Activated T-helper 17 cell treated with anti-CD3 and anti-CD28 coated beads, Interleukin-2, amount 50 U/mL, for 72 hours (primary cell): ENCODE results near the gene KLF6. TPM values are rescaled to one million over a fixed set of nuclear protein-coding genes. Genes with fewer than 3 reads are reported as not detected.

Source experiments
- ATAC-seq: fragments of 150-1000 bp; cut with Tn5 transposase; replicated peaks from 2 replicates; pipeline ENCODE4 v1.10.0; 2021; ENCODE audit warnings: mild to moderate bottlenecking, moderate library complexity
- H3K27ac Mint-ChIP-seq: one replicate; pipeline ENCODE4 v1.8.0; 2022; ENCODE audit warnings: mixed read lengths
- H3K27me3 Mint-ChIP-seq: one replicate; pipeline ENCODE4 v1.8.0; 2022; ENCODE audit warnings: mixed read lengths
- H3K36me3 Mint-ChIP-seq: one replicate; pipeline ENCODE4 v1.8.0; 2022; ENCODE audit warnings: low read depth, mild to moderate bottlenecking, mixed read lengths
- H3K4me1 Mint-ChIP-seq: one replicate; pipeline ENCODE4 v1.8.0; 2022; ENCODE audit warnings: mixed read lengths
- H3K4me3 Mint-ChIP-seq: one replicate; pipeline ENCODE4 v1.8.0; 2022; ENCODE audit warnings: mild to moderate bottlenecking, mixed read lengths
- H3K9me3 Mint-ChIP-seq: one replicate; pipeline ENCODE4 v1.8.0; 2022; ENCODE audit warnings: mixed read lengths
- total RNA-seq, 2 donors: library from RNA; stranded (reverse); gene quantifications; one replicate each; pipeline ENCODE4 v1.2.3, GENCODE V29; 2022

The KLF6 gene
- total RNA-seq, 2 donors from 2014 or later, result 163 to 201 TPM

DNA sequence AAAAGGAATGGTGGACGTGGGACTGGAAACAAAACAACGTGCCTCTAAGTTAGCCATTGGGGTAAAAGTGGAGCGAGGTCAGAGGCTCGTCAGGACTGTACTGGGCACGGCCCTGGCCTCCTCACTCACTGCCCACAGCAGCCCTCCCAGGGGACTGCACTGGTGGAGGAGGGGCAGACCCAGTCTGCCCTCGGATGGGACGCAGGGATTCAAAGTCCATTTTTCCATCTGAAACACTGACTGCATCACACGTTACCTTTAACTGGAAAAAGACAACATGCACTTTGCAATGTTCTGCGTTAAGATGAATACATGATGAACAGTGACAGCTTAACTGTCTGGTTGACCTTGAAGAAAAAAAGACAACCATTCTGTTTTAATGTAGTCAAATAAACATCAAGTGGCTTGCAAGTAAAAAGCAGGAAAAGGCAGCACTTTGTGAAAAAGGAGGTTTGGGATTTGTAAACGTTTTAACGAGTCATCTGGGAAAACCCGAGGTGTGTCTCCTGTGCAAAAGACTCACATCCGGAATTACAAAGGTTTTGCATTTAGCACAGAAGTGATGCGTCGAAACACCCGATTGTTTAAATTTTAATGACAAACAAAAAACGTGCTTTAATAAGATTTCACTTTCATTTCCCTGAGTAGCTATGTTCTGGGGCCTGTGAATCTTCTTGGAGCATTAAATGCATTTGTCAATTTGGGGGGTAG is 18.8 kb downstream of the KLF6 start:
- H3K27me3 Mint-ChIP-seq, result no peaks in the 10 kb centered on the region
- H3K36me3 Mint-ChIP-seq, result peaks cover 5% of the 10 kb centered on the region
- no peaks in the 10 kb centered on the region for H3K9me3 Mint-ChIP-seq
- H3K27ac Mint-ChIP-seq, result peak overlapping the region; percentile 82
- peaks cover 45% of the 10 kb centered on the region for H3K4me1 Mint-ChIP-seq
- H3K4me3 Mint-ChIP-seq, result peak overlapping the region; percentile 91
- ATAC-seq, result no peak

DNA sequence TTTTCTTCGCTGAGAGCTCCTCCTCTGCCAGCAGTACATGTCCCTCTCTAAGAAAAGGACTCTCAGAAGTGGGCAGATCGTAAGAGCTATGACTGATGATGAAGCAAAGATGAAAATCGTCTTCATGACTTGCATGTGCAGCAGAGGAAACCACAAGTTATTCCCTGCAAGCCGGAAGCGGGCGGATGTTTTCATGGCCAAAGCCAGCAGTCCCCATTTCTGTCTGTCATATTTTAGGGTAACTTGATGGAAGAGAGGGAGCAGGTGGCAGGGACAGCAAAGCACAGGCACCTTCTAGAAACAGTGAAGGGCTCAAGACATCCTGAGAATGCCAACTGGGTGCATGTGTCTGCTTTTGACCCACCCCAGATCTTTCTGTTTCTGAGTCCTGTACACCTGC is 19.9 kb downstream of the KLF6 start:
- peak; percentile 70 for ATAC-seq
- H3K27me3 Mint-ChIP-seq, result no peaks in the 10 kb centered on the region
- H3K27ac Mint-ChIP-seq, result peak overlapping the region; percentile 82

DNA sequence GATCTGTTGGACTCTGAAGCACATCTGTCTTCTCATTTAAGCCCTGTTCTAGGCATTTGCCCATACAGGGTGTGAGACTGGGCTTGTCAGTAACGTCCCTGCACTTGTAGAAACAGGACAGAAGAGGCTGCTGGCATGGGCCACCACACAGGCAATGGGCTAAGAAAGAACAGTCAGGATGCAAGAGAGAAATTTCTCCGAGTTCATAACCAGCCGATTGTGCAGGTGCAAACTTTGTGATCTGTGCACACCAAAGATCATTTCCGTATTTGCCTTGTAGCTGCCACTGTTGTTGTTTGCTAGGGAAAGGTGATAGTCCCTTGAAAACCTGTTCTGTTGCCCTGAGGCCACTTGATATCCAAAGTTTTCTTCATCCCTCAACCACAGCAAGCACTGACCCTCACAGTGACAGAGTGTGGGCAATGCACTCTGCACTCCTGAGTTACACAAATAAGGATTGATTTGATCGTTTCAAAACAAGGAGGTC is 20.3 kb downstream of the KLF6 start:
- no peak for ATAC-seq
- H3K27me3 Mint-ChIP-seq, result no peaks in the 10 kb centered on the region

More for the DNA sequence above, 19.9 kb downstream of the KLF6 start:
- Mint-ChIP-seq H3K4me1 (peaks cover 53% of the 10 kb centered on the region), H3K9me3 (peaks cover 3% of the 10 kb centered on the region), H3K4me3 (peak overlapping the region; percentile 91), H3K36me3 (peaks cover 5% of the 10 kb centered on the region)

DNA sequence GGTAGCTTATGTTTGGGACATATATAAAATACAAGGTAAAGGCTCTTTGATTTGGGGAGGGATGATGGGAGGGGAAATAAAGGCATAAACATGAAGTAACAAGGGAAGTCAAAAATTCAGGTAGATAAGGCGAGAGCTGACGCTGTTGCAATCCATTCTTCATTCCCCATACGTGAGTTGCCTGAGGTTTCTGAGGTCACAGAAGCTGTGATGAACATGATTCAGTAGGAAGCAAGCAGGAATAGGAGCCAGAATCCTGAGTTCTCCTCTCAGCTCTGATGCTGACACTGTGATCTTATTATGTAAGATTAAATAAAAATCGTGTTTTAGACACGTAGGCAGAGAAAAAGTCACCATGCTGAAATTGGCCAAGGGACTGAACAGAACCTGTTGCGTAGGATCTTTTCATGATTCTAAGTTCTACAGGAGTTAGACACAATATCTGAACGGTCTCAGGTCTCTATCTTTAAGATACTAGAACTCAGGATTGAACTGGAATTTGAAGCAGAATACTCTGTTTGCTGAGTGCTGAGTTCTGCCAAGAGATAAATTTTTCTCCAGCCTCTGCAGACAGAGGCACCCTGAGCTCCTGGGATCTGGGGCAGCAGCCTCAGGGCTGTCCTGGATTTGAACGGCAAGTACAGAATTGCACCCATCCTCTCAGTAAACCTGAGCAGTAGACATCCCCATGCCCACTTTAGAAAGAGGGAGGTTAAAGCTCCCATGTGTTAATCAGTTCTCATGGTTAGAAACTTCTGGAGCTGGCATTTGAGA is 21.0 kb downstream of the KLF6 start:
- no peak for ATAC-seq
- Mint-ChIP-seq H3K27ac (peak overlapping the region; percentile 82), H3K9me3 (peaks cover 3% of the 10 kb centered on the region), H3K4me3 (peak overlapping the region; percentile 91), H3K4me1 (peaks cover 53% of the 10 kb centered on the region), H3K36me3 (peaks cover 5% of the 10 kb centered on the region), H3K27me3 (no peaks in the 10 kb centered on the region)

More for the DNA sequence above, 20.3 kb downstream of the KLF6 start:
- Mint-ChIP-seq H3K27ac (peak overlapping the region; percentile 82), H3K4me1 (peaks cover 53% of the 10 kb centered on the region), H3K9me3 (peaks cover 3% of the 10 kb centered on the region), H3K4me3 (peak overlapping the region; percentile 91), H3K36me3 (peaks cover 5% of the 10 kb centered on the region)

DNA sequence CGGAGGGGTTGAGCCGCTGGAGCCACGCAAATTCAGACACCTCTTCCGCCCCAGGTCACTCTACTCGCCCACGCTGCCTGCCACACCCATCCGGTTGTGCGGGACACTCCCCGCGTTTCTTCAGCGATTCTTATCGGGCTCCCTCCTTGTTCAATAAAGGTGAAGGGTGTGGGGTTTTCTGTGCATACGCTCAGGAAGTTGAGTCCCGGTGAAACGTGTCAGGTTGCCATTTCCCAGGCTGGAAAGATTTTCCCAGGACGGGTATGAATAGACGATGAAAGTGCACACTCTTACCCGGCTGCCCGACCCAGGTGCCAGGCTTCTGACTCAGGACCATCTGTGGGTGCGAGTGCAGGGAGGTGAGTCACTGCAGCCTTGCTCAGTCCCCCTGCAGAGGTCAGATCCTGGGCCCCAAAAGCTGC is 22.0 kb downstream of the KLF6 start:
- Mint-ChIP-seq H3K9me3 (peaks cover 3% of the 10 kb centered on the region), H3K27me3 (no peaks in the 10 kb centered on the region), H3K27ac (peak overlapping the region; percentile 94), H3K4me1 (peaks cover 49% of the 10 kb centered on the region), H3K4me3 (peak overlapping the region; percentile 91), H3K36me3 (peaks cover 7% of the 10 kb centered on the region)
- ATAC-seq, result peak; percentile 61

- peak overlapping the region; percentile 91 for H3K4me3 Mint-ChIP-seq
- peaks cover 3% of the 10 kb centered on the region for H3K9me3 Mint-ChIP-seq
- peaks cover 54% of the 10 kb centered on the region for H3K4me1 Mint-ChIP-seq
- peaks cover 14% of the 10 kb centered on the region for H3K36me3 Mint-ChIP-seq
- H3K27me3 Mint-ChIP-seq, result no peaks in the 10 kb centered on the region
- no peak for ATAC-seq
- H3K27ac Mint-ChIP-seq, result peak overlapping the region; percentile 94
These were observed 22.7 kb downstream of the KLF6 start for GRCh38 chr10:3762309-3762708.

GRCh38 chr10:3761904-3762303 is 23.1 kb downstream of the KLF6 start:
- no peak for ATAC-seq
- H3K27ac Mint-ChIP-seq, result peak overlapping the region; percentile 94
- H3K4me3 Mint-ChIP-seq, result peak overlapping the region; percentile 91
- H3K27me3 Mint-ChIP-seq, result no peaks in the 10 kb centered on the region
- peaks cover 57% of the 10 kb centered on the region for H3K4me1 Mint-ChIP-seq
- peaks cover 14% of the 10 kb centered on the region for H3K36me3 Mint-ChIP-seq
- peaks cover 3% of the 10 kb centered on the region for H3K9me3 Mint-ChIP-seq

DNA sequence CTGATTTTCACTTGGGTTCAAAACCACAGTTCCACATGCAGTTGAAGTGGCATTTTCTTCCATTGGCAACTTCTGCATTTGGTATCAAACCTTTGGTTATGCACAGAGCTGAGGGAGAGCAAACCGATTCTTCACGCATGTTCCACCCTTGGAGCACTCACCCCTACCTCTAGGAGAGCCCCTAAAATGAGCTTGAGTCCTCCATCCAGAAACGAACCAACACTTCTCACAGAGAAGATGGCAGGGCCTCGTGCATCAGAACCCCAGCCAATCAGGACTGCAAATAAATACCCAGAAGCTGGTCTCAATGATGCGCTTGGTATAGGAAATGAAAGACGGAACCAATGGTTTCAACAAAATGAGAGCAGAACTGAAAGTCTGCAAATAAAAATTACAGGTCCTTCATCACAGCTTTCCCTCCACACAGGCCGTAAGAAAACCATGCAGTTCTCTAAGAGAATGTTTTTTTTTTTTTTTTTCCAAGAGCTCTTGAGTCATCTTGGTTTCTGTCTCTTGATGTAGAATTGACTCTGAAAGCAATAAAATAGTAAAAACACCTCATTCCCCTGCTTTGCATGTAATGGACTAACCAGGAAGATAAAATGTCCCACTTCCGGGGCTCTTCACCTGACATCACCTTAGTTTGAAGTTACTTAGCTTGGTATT is 23.9 kb downstream of the KLF6 start:
- Mint-ChIP-seq H3K27ac (peak overlapping the region; percentile 94), H3K9me3 (peaks cover 3% of the 10 kb centered on the region), H3K4me1 (peaks cover 56% of the 10 kb centered on the region), H3K4me3 (peak overlapping the region; percentile 91), H3K27me3 (no peaks in the 10 kb centered on the region), H3K36me3 (peaks cover 14% of the 10 kb centered on the region)
- ATAC-seq, result peak; percentile 39

GRCh38 chr10:3760083-3760482 is 24.9 kb downstream of the KLF6 start:
- ATAC-seq, result no peak
- H3K27me3 Mint-ChIP-seq, result no peaks in the 10 kb centered on the region
- peaks cover 14% of the 10 kb centered on the region for H3K36me3 Mint-ChIP-seq
- H3K27ac Mint-ChIP-seq, result peak overlapping the region; percentile 100
- H3K4me3 Mint-ChIP-seq, result peak overlapping the region; percentile 91
- H3K9me3 Mint-ChIP-seq, result peaks cover 3% of the 10 kb centered on the region
- peaks cover 54% of the 10 kb centered on the region for H3K4me1 Mint-ChIP-seq

GRCh38 chr10:3759397-3759796 is 25.6 kb downstream of the KLF6 start:
- peaks cover 14% of the 10 kb centered on the region for H3K36me3 Mint-ChIP-seq
- peak overlapping the region; percentile 91 for H3K4me3 Mint-ChIP-seq
- H3K27ac Mint-ChIP-seq, result peak overlapping the region; percentile 100
- H3K9me3 Mint-ChIP-seq, result peaks cover 3% of the 10 kb centered on the region
- no peaks in the 10 kb centered on the region for H3K27me3 Mint-ChIP-seq
- ATAC-seq, result no peak
- peaks cover 55% of the 10 kb centered on the region for H3K4me1 Mint-ChIP-seq

GRCh38 chr10:3758491-3758970 is 26.5 kb downstream of the KLF6 start:
- ATAC-seq, result no peak
- peaks cover 14% of the 10 kb centered on the region for H3K36me3 Mint-ChIP-seq
- H3K9me3 Mint-ChIP-seq, result peaks cover 3% of the 10 kb centered on the region
- peak overlapping the region; percentile 91 for H3K4me3 Mint-ChIP-seq
- no peaks in the 10 kb centered on the region for H3K27me3 Mint-ChIP-seq
- peaks cover 50% of the 10 kb centered on the region for H3K4me1 Mint-ChIP-seq
- H3K27ac Mint-ChIP-seq, result peak overlapping the region; percentile 100

GRCh38 chr10:3757638-3758490 is 27.1 kb downstream of the KLF6 start:
- Mint-ChIP-seq H3K27ac (peak overlapping the region; percentile 100), H3K36me3 (peaks cover 11% of the 10 kb centered on the region), H3K27me3 (no peaks in the 10 kb centered on the region), H3K4me3 (peak overlapping the region; percentile 91), H3K4me1 (peaks cover 45% of the 10 kb centered on the region), H3K9me3 (peaks cover 3% of the 10 kb centered on the region)
- peak; percentile 78 for ATAC-seq

DNA sequence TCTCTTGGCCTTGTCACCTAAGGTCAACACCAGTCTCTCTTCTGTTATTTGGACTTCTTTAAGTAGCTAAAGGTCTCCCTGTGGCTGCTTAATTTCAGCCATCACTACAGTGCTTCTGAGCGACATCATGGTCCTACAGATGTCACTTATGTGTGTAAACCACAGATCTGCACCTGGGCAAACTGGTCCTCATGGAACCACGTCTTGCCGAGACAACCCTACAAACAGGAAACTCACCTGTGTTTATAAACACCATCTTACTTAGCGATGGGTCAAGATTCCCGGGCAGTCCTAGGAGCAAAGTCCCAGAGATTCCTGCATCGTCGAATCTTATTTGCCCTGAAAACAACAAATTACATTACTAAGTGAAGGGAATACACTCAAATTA is 27.8 kb downstream of the KLF6 start:
- no peaks in the 10 kb centered on the region for H3K27me3 Mint-ChIP-seq
- H3K4me3 Mint-ChIP-seq, result peak overlapping the region; percentile 91
- H3K36me3 Mint-ChIP-seq, result peaks cover 9% of the 10 kb centered on the region
- no peak for ATAC-seq
- peaks cover 3% of the 10 kb centered on the region for H3K9me3 Mint-ChIP-seq
- peak overlapping the region; percentile 100 for H3K27ac Mint-ChIP-seq
- H3K4me1 Mint-ChIP-seq, result peaks cover 42% of the 10 kb centered on the region
